Peyer's patch (tissue), 4 donors: Measurements from ENCODE around the gene ERO1A. TPM values are rescaled to one million over a fixed set of nuclear protein-coding genes. Genes with fewer than 3 reads are reported as not detected.
A peak's percentile ranks its signal among the peaks of the same experiment; 100 is the strongest.

Source experiments
- DNase-seq, 3 donors: peaks; one replicate each; pipeline ENCODE4 v3.0.0-alpha.2; 2017 to 2019
- H3K27ac ChIP-seq, 4 donors: fragments of 200-600 bp; sonication (generic); one replicate each; pipeline ENCODE4 v1.5.1; 2016 to 2019
- H3K27me3 ChIP-seq, 2 donors: fragments of 200-600 bp; sonication (generic); one replicate each; pipeline ENCODE4 v1.5.1; 2019
- H3K36me3 ChIP-seq, 3 donors: fragments of 200-600 bp; sonication (generic); one replicate each; pipeline ENCODE4 v1.5.1; 2016 to 2019
- H3K4me1 ChIP-seq, 4 donors: fragments of 200-600 bp; sonication (generic); one replicate each; pipeline ENCODE4 v1.5.1; 2016 to 2019
- H3K4me3 ChIP-seq, 4 donors: fragments of 200-600 bp; sonication (generic); 1 replicate in 3 of 4; 2 replicates in 1 of 4; pipeline ENCODE4 v1.5.1; 2016 to 2019; ENCODE audit warnings: mild to moderate bottlenecking in 1 of 4
- H3K9me3 ChIP-seq, 4 donors: fragments of 200-600 bp; sonication (generic); one replicate each; pipeline ENCODE4 v1.5.1; 2016 to 2019; ENCODE audit warnings: mild to moderate bottlenecking in 1 of 4
- CTCF ChIP-seq, 6 experiments: fragments of 450-650 bp in 4 of 6; fragments of 200-600 bp in 2 of 6; sonication (generic) in 1 of 6; IDR thresholded peaks; one replicate each; pipeline ENCODE4 v1.5.1; 2017 to 2019; ENCODE audit warnings: antibody characterized with exemption in 6 of 6, mild to moderate bottlenecking in 3 of 6, moderate library complexity in 1 of 6
- POLR2A ChIP-seq, 2 donors: fragments of 450-650 bp; IDR thresholded peaks; one replicate each; pipeline ENCODE4 v1.5.1; 2017; ENCODE audit warnings: antibody characterized with exemption in 2 of 2, mild to moderate bottlenecking in 2 of 2, moderate library complexity in 2 of 2
- total RNA-seq, 4 donors: library from RNA; depleted of rRNA; stranded (reverse); fragments of >200 nt; gene quantifications; one replicate each; pipeline ENCODE4 v1.1.0, GENCODE V29; 2016

The ERO1A gene
- total RNA-seq, 4 donors from 2014 or later: 30.5 to 54.3 (median 35.1) TPM

- DNase-seq: no peak
- Histone ChIP-seq H3K4me1 (no peaks in the 10 kb centered on the region), H3K9me3 (no peaks in the 10 kb centered on the region), H3K4me3 (no peak overlapping the region), H3K36me3 (peaks cover 0 to 52% (median 0%) of the 10 kb centered on the region in 3 donors), H3K27ac (no peak overlapping the region), H3K27me3 (no peaks in the 10 kb centered on the region)
- TF ChIP-seq POLR2A (IDR thresholded peaks at IDR 0.05): no peak
- no peak for TF ChIP-seq CTCF (IDR thresholded peaks at IDR 0.05)
Observed at GRCh38 chr14:52656905-52657304, 38.5 kb downstream of the ERO1A start.

- no peak for DNase-seq
- Histone ChIP-seq H3K36me3 (peaks cover 0 to 57% (median 5%) of the 10 kb centered on the region in 3 donors), H3K9me3 (no peaks in the 10 kb centered on the region), H3K27me3 (no peaks in the 10 kb centered on the region), H3K27ac (no peak overlapping the region), H3K4me1 (no peaks in the 10 kb centered on the region), H3K4me3 (no peak overlapping the region)
- TF ChIP-seq CTCF (IDR thresholded peaks at IDR 0.05) (peak in 1 of 6 experiments; percentile 8), POLR2A (IDR thresholded peaks at IDR 0.05) (no peak)
Observed at GRCh38 chr14:52650774-52651173, 44.6 kb downstream of the ERO1A start.

- H3K36me3 ChIP-seq: peaks cover 0 to 58% (median 5%) of the 10 kb centered on the region in 3 donors
- no peaks in the 10 kb centered on the region for H3K27me3 ChIP-seq
- no peak for TF ChIP-seq CTCF (IDR thresholded peaks at IDR 0.05)
- no peak for TF ChIP-seq POLR2A (IDR thresholded peaks at IDR 0.05)
Observed at GRCh38 chr14:52649511-52649910, 45.8 kb downstream of the ERO1A start.

GRCh38 chr14:52641745-52642144 lies 53.6 kb downstream of the ERO1A start:
- Histone ChIP-seq H3K36me3 (peaks cover 0 to 52% (median 5%) of the 10 kb centered on the region in 3 donors), H3K9me3 (peaks cover 0 to 5% (median 0%) of the 10 kb centered on the region in 4 donors), H3K4me3 (no peak overlapping the region), H3K27ac (no peak overlapping the region), H3K27me3 (no peaks in the 10 kb centered on the region), H3K4me1 (no peaks in the 10 kb centered on the region)
- TF ChIP-seq POLR2A (IDR thresholded peaks at IDR 0.05) (no peak), CTCF (IDR thresholded peaks at IDR 0.05) (no peak)
- DNase-seq: no peak

More at GRCh38 chr14:52649511-52649910, 45.8 kb downstream of the ERO1A start:
- Histone ChIP-seq H3K4me1 (no peaks in the 10 kb centered on the region), H3K4me3 (no peak overlapping the region), H3K9me3 (no peaks in the 10 kb centered on the region), H3K27ac (no peak overlapping the region)
- DNase-seq: no peak

GRCh38 chr14:52640137-52640536 lies 55.2 kb downstream of the ERO1A start:
- TF ChIP-seq CTCF (IDR thresholded peaks at IDR 0.05) (no peak), POLR2A (IDR thresholded peaks at IDR 0.05) (no peak)
- H3K4me1 ChIP-seq: no peaks in the 10 kb centered on the region
- no peak for DNase-seq
- peaks cover 0 to 5% (median 0%) of the 10 kb centered on the region in 4 donors for H3K9me3 ChIP-seq
- H3K36me3 ChIP-seq: peaks cover 0 to 41% (median 0%) of the 10 kb centered on the region in 3 donors
- H3K27me3 ChIP-seq: no peaks in the 10 kb centered on the region
- no peak overlapping the region for H3K27ac ChIP-seq
- no peak overlapping the region for H3K4me3 ChIP-seq

- no peaks in the 10 kb centered on the region for H3K9me3 ChIP-seq
- no peak overlapping the region for H3K27ac ChIP-seq
- H3K27me3 ChIP-seq: no peaks in the 10 kb centered on the region
- DNase-seq: no peak
- H3K4me3 ChIP-seq: no peak overlapping the region
- H3K36me3 ChIP-seq: no peaks in the 10 kb centered on the region
- TF ChIP-seq POLR2A (IDR thresholded peaks at IDR 0.05) (no peak), CTCF (IDR thresholded peaks at IDR 0.05) (no peak)
- no peaks in the 10 kb centered on the region for H3K4me1 ChIP-seq
Observed at GRCh38 chr14:52619687-52620086, 75.7 kb downstream of the ERO1A start.
